ENCODE results near the gene LRMDA. TPM values are rescaled to one million over a fixed set of nuclear protein-coding genes. Genes with fewer than 3 reads are reported as not detected.

Gene LRMDA
- total and polyA plus RNA-seq, 2 donors (not counting 3 experiments of a cell fraction or from before 2014, with no cell fraction given): 9.7 to 18.0 TPM

DNA sequence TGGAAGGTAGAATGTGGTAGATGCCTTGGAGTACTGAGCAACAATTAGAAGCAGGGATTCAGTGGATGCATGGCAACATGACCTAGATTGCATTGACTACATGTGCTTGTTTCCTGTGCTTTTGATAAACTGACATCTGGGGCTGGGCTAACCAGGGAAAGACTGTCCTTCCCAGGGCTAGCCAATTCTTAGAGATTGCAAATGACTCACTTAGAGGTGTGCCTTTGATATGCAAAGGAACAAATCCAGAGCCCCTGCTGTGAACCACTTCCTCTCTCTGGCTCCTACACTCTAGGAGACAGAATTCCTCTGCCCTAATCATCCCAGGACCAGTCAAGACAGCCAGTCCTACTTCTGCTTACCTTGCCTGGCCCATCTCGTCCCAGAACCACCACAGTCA lies 651.5 kb downstream of the LRMDA start:
- intact Hi-C loops (cut with micrococcal nuclease): no loop called here
- ChIA-PET CTCF (no interaction called here), POLR2A (no interaction called here)
- no TSS peak for BruUV-seq (replicated peaks)
- Histone ChIP-seq H3K9ac (replicated peaks; ENCODE audit: extremely low read depth, insufficient read depth, low read length) (no peak overlapping the region), H3K4me2 (ENCODE audit: insufficient read depth, low read length) (no peak overlapping the region), H3K27ac (ENCODE audit: insufficient read depth, low read depth, low read length) (no peak overlapping the region), H3K79me2 (ENCODE audit: control insufficient read depth, insufficient read depth, low read length) (no peaks in the 10 kb centered on the region), H3K9me3 (replicated peaks; ENCODE audit: control insufficient read depth, insufficient read depth, low read length) (no peaks in the 10 kb centered on the region), H2AFZ (ENCODE audit: low read depth, low read length) (no peak overlapping the region), H4K20me1 (replicated peaks; ENCODE audit: control insufficient read depth, extremely low read depth, insufficient read depth, low read length) (no peaks in the 10 kb centered on the region), H3K9me1 (replicated peaks; ENCODE audit: control insufficient read depth, extremely low read depth, insufficient read depth, low read length) (no peaks in the 10 kb centered on the region), H3K36me3 (ENCODE audit: control insufficient read depth in 2 of 2, extremely low read depth in 1 of 2, insufficient read depth in 2 of 2, low read length in 2 of 2) (no peaks in the 10 kb centered on the region), H3K27me3 (ENCODE audit: control insufficient read depth in 2 of 2, insufficient read depth in 2 of 2, low read length in 2 of 2) (no peaks in the 10 kb centered on the region), H3K4me1 (ENCODE audit: control insufficient read depth, extremely low read depth, insufficient read depth, low read length) (no peaks in the 10 kb centered on the region), H3K4me3 (replicated peaks in 1 of 3; ENCODE audit: insufficient read depth in 1 of 3, low read depth in 1 of 3, low read length in 3 of 3) (no peak overlapping the region)
- TF ChIP-seq EZH2 (IDR thresholded peaks at IDR 0.05; ENCODE audit: borderline replicate concordance, low read depth, low read length, severe bottlenecking) (no peak), POLR2A (IDR thresholded peaks at IDR 0.05; ENCODE audit: low read depth, low read length) (no peak), POLR2AphosphoS5 (IDR thresholded peaks at IDR 0.05; ENCODE audit: insufficient read depth, low read depth, low read length) (no peak), MYC (IDR thresholded peaks at IDR 0.05; ENCODE audit: low read depth, low read length) (no peak), FOS (IDR thresholded peaks at IDR 0.05; ENCODE audit: borderline replicate concordance, insufficient read depth, low read length) (no peak)
- TF ChIP-seq, protein P1, sequence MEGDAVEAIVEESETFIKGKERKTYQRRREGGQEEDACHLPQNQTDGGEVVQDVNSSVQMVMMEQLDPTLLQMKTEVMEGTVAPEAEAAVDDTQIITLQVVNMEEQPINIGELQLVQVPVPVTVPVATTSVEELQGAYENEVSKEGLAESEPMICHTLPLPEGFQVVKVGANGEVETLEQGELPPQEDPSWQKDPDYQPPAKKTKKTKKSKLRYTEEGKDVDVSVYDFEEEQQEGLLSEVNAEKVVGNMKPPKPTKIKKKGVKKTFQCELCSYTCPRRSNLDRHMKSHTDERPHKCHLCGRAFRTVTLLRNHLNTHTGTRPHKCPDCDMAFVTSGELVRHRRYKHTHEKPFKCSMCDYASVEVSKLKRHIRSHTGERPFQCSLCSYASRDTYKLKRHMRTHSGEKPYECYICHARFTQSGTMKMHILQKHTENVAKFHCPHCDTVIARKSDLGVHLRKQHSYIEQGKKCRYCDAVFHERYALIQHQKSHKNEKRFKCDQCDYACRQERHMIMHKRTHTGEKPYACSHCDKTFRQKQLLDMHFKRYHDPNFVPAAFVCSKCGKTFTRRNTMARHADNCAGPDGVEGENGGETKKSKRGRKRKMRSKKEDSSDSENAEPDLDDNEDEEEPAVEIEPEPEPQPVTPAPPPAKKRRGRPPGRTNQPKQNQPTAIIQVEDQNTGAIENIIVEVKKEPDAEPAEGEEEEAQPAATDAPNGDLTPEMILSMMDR (IDR thresholded peaks at IDR 0.05; ENCODE audit: extremely low read depth in 1 of 2, insufficient read depth in 1 of 2, low read depth in 1 of 2, low read length in 2 of 2): no peak
- TF ChIP-seq, protein P2, sequence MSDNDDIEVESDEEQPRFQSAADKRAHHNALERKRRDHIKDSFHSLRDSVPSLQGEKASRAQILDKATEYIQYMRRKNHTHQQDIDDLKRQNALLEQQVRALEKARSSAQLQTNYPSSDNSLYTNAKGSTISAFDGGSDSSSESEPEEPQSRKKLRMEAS (IDR thresholded peaks at IDR 0.05; ENCODE audit: insufficient read depth, insufficient read length): no peak
- FAIRE-seq: no peak
- no peak for DNase-seq (ENCODE audit: low read depth, low spot score)
- dilution Hi-C loops (cut with MboI; ENCODE audit: extremely low pct_ligation_motif_present, low sequenced_read_pairs): no loop called here
